ENCODE measurements around the gene CABLES1. TPM values are rescaled to one million over a fixed set of nuclear protein-coding genes. Genes with fewer than 3 reads are reported as not detected.

The CABLES1 gene
- total RNA-seq, 1 experiment from 2014 or later: 66.4 TPM

GRCh38 chr18:23183411-23184150 lies 48.3 kb downstream of the CABLES1 start:
- intact Hi-C loops (cut with micrococcal nuclease; ENCODE audit: unreplicated experiment): no loop called here
- no peaks in the 10 kb centered on the region for H3K27me3 ChIP-seq (ENCODE audit: control insufficient read depth, insufficient read depth, low read length)
- TF ChIP-seq REST (IDR thresholded peaks at IDR 0.05; ENCODE audit: insufficient read depth in 1 of 2, low read depth in 2 of 2, low read length in 1 of 2): no peak
- no peak for TF ChIP-seq TCF7L2 (IDR thresholded peaks at IDR 0.05; ENCODE audit: low read depth, low read length)
- no peak for TF ChIP-seq SIN3A (IDR thresholded peaks at IDR 0.05; ENCODE audit: borderline replicate concordance, insufficient read depth, low read depth, low read length)
- no peak for TF ChIP-seq POLR2AphosphoS5 (IDR thresholded peaks at IDR 0.05; ENCODE audit: low read depth, low read length)
- no peak for DNase-seq (ENCODE audit: low read depth, low spot score)
- no peak overlapping the region for H3K27ac ChIP-seq (ENCODE audit: low read length)
- H3K9me3 ChIP-seq (ENCODE audit: control insufficient read depth, insufficient read depth, low read depth, low read length): no peaks in the 10 kb centered on the region
- no peak overlapping the region for H3K4me3 ChIP-seq (ENCODE audit: low read depth in 2 of 2, low read length in 2 of 2)
- CTCF ChIA-PET: no interaction called here
- H3K36me3 ChIP-seq (ENCODE audit: control insufficient read depth, insufficient read depth, low read length): no peaks in the 10 kb centered on the region
- no TSS peak for BruUV-seq (replicated peaks)
- no peak for ATAC-seq
- in situ Hi-C loops (cut with HindIII; ENCODE audit: low pct_unique_long_range_greater_than_20kb, low sequenced_read_pairs): no loop called here
- POLR2A ChIA-PET: no interaction called here
- H3K4me1 ChIP-seq (ENCODE audit: control insufficient read depth, insufficient read depth, low read length): peaks cover 18% of the 10 kb centered on the region

GRCh38 chr18:23186781-23187180 lies 51.5 kb downstream of the CABLES1 start:
- in situ Hi-C loops (cut with HindIII; ENCODE audit: low pct_unique_long_range_greater_than_20kb, low sequenced_read_pairs): no loop called here
- DNase-seq (ENCODE audit: low read depth, low spot score) (no peak), ATAC-seq (no peak)

More at GRCh38 chr18:23186781-23187180, 51.5 kb downstream of the CABLES1 start:
- ChIA-PET CTCF (no interaction called here), POLR2A (interaction anchor here (0.7 kb wide), 1 partner anchor 13 kb away, joined by 7 read pairs; no protein-coding TSS in a partner anchor)
- Histone ChIP-seq H3K4me3 (ENCODE audit: low read depth in 2 of 2, low read length in 2 of 2) (no peak overlapping the region), H3K9me3 (ENCODE audit: control insufficient read depth, insufficient read depth, low read depth, low read length) (no peaks in the 10 kb centered on the region), H3K36me3 (ENCODE audit: control insufficient read depth, insufficient read depth, low read length) (no peaks in the 10 kb centered on the region), H3K27ac (ENCODE audit: low read length) (no peak overlapping the region), H3K4me1 (ENCODE audit: control insufficient read depth, insufficient read depth, low read length) (no peaks in the 10 kb centered on the region; the same call in 1 of the 2 replicates), H3K27me3 (ENCODE audit: control insufficient read depth, insufficient read depth, low read length) (no peaks in the 10 kb centered on the region)
- no peak for TF ChIP-seq CTCF (IDR thresholded peaks at IDR 0.05)
- BruUV-seq (replicated peaks): no TSS peak
- intact Hi-C loops (cut with micrococcal nuclease; ENCODE audit: unreplicated experiment): no loop called here

All from Panc1 (cell line).